HEK293T (cell line): ENCODE data around the gene FAM20C.

ENCODE experiments used
- CTCF ChIA-PET: fragments of 350-600 bp; formaldehyde crosslinking; extraction: SDS; loops from one replicate; lab custom pipeline; 2021; ENCODE audit warnings: antibody characterized with exemption, inconsistent platforms; lab: Yijun Ruan, JAX
- POLR2A ChIA-PET: fragments of 350-600 bp; formaldehyde crosslinking; extraction: SDS; loops from one replicate; lab custom pipeline; 2020; ENCODE audit warnings: antibody characterized with exemption, inconsistent platforms; lab: Yijun Ruan, JAX
- DNase-seq: peaks from one replicate; pipeline ENCODE4 v3.0.0; 2012; ENCODE audit warnings: mixed read lengths; ENCODE audit errors: extremely low spot score
- ARNT ChIP-seq: fragments of 450-650 bp; IDR thresholded peaks from 2 replicates; pipeline ENCODE4 v1.6.1; 2017; ENCODE audit warnings: mild to moderate bottlenecking
- BHLHE40 ChIP-seq: fragments of 450-650 bp; IDR thresholded peaks from 2 replicates; pipeline ENCODE4 v1.6.1; 2016; ENCODE audit warnings: mild to moderate bottlenecking, moderate library complexity, borderline replicate concordance
- CTBP1 ChIP-seq: fragments of 450-650 bp; IDR thresholded peaks from 2 replicates; pipeline ENCODE4 v1.6.1; 2016; ENCODE audit warnings: borderline replicate concordance
- ELF4 ChIP-seq: fragments of 450-650 bp; IDR thresholded peaks from 2 replicates; pipeline ENCODE4 v1.6.1; 2017; ENCODE audit warnings: antibody characterized with exemption
- FOXA1 ChIP-seq: fragments of 450-650 bp; IDR thresholded peaks from 2 replicates; pipeline ENCODE4 v1.6.1; 2016; ENCODE audit warnings: mild to moderate bottlenecking
- FOXK2 ChIP-seq: fragments of 450-650 bp; IDR thresholded peaks from 2 replicates; pipeline ENCODE4 v1.6.1; 2016; ENCODE audit warnings: mild to moderate bottlenecking
- FOXM1 ChIP-seq: fragments of 450-650 bp; IDR thresholded peaks from 2 replicates; pipeline ENCODE4 v1.6.1; 2017; ENCODE audit warnings: mild to moderate bottlenecking, borderline replicate concordance
- HDGF ChIP-seq: fragments of 450-650 bp; IDR thresholded peaks from 2 replicates; pipeline ENCODE4 v1.6.1; 2017; ENCODE audit warnings: antibody characterized with exemption, borderline replicate concordance
- L3MBTL2 ChIP-seq: fragments of 450-650 bp; conservative IDR thresholded peaks from 2 replicates; pipeline ENCODE4 v1.6.1; 2016; ENCODE audit warnings: mild to moderate bottlenecking
- LEF1 ChIP-seq: fragments of 450-650 bp; IDR thresholded peaks from 2 replicates; pipeline ENCODE4 v1.6.1; 2017; ENCODE audit warnings: mild to moderate bottlenecking, borderline replicate concordance
- NFRKB ChIP-seq: fragments of 450-650 bp; IDR thresholded peaks from 2 replicates; pipeline ENCODE4 v1.6.1; 2016; ENCODE audit warnings: mild to moderate bottlenecking, moderate library complexity
- PKNOX1 ChIP-seq: fragments of 450-650 bp; IDR thresholded peaks from 2 replicates; pipeline ENCODE4 v1.6.1; 2016
- SP1 ChIP-seq: fragments of 450-650 bp; IDR thresholded peaks from 2 replicates; pipeline ENCODE4 v1.6.1; 2017
- SUZ12 ChIP-seq: fragments of 450-650 bp; IDR thresholded peaks from 2 replicates; pipeline ENCODE4 v1.6.1; 2016; ENCODE audit warnings: mild to moderate bottlenecking
- TARDBP ChIP-seq: fragments of 450-650 bp; IDR thresholded peaks from 2 replicates; pipeline ENCODE4 v1.6.1; 2016
- ZNF384 ChIP-seq: fragments of 450-650 bp; IDR thresholded peaks from 2 replicates; pipeline ENCODE4 v1.6.1; 2016

Gene FAM20C

DNA sequence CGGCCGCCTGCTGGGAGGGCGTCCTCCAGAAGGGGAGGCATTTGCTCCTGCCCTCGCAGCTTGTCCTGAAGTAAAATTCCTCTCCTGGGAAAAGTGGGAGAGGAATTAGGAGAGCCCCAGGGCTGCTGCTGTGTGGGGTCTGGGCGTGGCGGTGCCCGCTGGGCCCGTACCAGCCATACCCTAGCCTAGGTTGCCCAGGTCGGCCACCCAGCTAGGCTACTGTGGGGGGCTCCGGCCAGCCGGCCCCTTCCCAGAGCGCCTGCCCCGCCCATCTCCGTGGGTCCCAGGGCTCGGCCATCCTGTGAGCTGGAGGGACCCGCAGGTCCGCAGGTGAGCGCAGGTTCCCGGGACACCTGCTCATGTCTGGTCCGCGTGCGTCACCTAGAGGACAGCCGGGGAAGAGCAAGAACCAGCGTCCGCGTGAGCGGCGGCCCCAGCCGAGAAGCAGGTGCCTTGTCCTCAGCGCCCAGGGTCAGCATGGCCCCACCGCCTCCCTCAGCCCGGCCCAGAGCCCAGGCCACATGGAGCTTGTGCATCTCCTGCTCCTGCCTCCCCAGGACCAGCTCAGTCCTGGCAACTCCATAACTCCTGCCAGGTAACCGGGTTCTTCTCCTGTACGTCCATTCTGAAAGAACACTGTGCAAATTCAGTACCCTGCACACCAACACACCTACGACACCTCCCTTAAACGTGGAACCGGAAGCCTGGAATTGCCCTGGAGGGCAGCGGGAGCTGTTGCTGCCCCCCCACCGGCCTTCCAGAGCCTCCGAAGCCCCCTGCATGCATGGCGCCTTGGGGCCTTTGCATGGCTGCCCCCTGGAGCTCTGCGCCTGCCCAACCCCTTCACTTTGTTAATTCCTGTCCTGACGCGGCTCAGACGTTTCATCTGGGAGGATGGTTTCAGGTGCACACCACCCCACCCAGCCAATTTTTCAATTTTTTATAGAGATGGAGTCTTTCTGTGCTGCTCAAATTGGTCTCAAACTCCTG, 74.8 kb downstream of the FAM20C start:
- CTCF ChIA-PET: no interaction called here
- POLR2A ChIA-PET: no interaction called here
- no peak for TF ChIP-seq PKNOX1
- TF ChIP-seq TARDBP: no peak

GRCh38 chr7:268991-269390, 76.6 kb downstream of the FAM20C start:
- ChIA-PET POLR2A (no interaction called here), CTCF (no interaction called here)
- TF ChIP-seq ARNT: no peak
- no peak for TF ChIP-seq FOXM1
- TF ChIP-seq NFRKB: no peak
- TF ChIP-seq LEF1: no peak
- TF ChIP-seq FOXK2: no peak
- TF ChIP-seq FOXA1: no peak
- TF ChIP-seq PKNOX1: no peak
- no peak for TF ChIP-seq CTBP1
- no peak for TF ChIP-seq BHLHE40
- no peak for TF ChIP-seq SP1
- TF ChIP-seq ELF4: no peak
- TF ChIP-seq HDGF: no peak
- no peak for TF ChIP-seq TARDBP
- TF ChIP-seq SUZ12: no peak
- DNase-seq: no peak

More for the DNA sequence above, 74.8 kb downstream of the FAM20C start:
- no peak for DNase-seq

GRCh38 chr7:269721-270120, 77.3 kb downstream of the FAM20C start:
- no peak for DNase-seq
- ChIA-PET POLR2A (no interaction called here), CTCF (no interaction called here)
- TF ChIP-seq HDGF (no peak), LEF1 (no peak), SUZ12 (no peak), BHLHE40 (no peak), ARNT (no peak), FOXA1 (no peak), PKNOX1 (no peak), NFRKB (no peak), ELF4 (no peak), ZNF384 (no peak), CTBP1 (no peak), TARDBP (no peak), FOXM1 (no peak), FOXK2 (no peak), SP1 (no peak), L3MBTL2 (no peak)

GRCh38 chr7:270351-270983, 78.1 kb downstream of the FAM20C start:
- TF ChIP-seq PKNOX1: no peak
- TF ChIP-seq HDGF: no peak
- TF ChIP-seq ELF4: no peak
- TF ChIP-seq FOXM1: no peak
- no peak for TF ChIP-seq FOXK2
- no peak for TF ChIP-seq NFRKB
- TF ChIP-seq ARNT: no peak
- no peak for TF ChIP-seq ZNF384
- no peak for TF ChIP-seq BHLHE40
- DNase-seq: no peak
- ChIA-PET POLR2A (no interaction called here), CTCF (no interaction called here)

DNA sequence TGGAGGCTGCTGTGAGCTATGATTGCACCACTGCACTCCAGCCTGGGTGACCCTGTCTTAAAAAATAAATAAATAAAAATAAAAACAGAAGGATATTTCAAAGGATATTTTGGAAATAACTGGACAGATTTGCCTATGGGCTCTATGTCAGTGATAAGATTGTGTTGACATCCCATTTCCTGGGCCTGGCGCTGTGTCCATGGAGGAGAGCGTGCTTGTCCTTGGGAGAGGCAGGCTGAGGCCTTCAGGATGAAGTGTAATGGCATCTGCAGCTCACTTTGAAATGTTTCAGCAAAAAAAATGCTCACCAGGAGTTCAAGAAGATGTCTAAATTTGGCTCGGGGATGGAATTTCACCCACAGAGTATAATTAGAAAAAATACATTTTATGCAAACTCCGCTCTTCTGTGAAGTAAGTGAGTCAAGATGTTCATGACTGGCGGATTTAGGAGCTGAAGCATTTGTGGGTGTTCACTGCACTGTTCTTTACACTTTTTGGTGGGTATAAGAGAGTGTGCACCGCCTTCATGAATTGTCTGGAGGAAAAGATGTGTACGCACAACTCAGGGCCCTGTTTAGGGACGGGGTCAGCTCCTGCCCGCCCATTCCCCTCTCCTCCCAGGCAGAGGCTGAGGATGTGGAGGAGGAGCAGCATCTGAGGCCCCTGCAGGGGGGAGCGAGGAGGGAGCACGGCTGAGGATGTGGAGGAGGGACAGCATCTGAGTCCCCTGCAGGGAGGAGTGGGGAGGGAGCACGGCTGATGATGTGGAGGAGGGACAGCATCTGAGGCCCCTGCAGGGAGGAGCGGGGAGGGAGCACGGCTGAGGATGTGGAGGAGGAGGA, 79.1 kb downstream of the FAM20C start:
- TF ChIP-seq CTBP1: no peak
- TF ChIP-seq NFRKB: no peak
- no peak for TF ChIP-seq BHLHE40
- no peak for TF ChIP-seq LEF1
- TF ChIP-seq ELF4: no peak
- TF ChIP-seq FOXK2: no peak
- TF ChIP-seq SUZ12: no peak
- no peak for TF ChIP-seq L3MBTL2
- TF ChIP-seq TARDBP: no peak
- TF ChIP-seq HDGF: no peak
- no peak for TF ChIP-seq PKNOX1
- TF ChIP-seq FOXA1: no peak
- TF ChIP-seq ARNT: no peak
- TF ChIP-seq SP1: no peak
- TF ChIP-seq FOXM1: no peak
- no peak for TF ChIP-seq ZNF384
- ChIA-PET CTCF (no interaction called here), POLR2A (no interaction called here)
- DNase-seq: no peak
